Urinary bladder (tissue), 4 donors: ENCODE results near the gene TCAF1. TPM values are rescaled to one million over a fixed set of nuclear protein-coding genes. Genes with fewer than 3 reads are reported as not detected.
"Not testable (repeated sequence)": the region's sequence is repeated elsewhere in the genome, so short reads cannot be mapped to it uniquely, and the experiment has no call there.

ENCODE experiments used
- DNase-seq: peaks from one replicate; pipeline ENCODE4 v3.0.0-alpha.2; 2015; ENCODE audit errors: extremely low spot score
- H3K27ac ChIP-seq: one replicate; pipeline ENCODE4 v1.5.1; 2013; ENCODE audit warnings: low read depth, mild to moderate bottlenecking, moderate library complexity
- H3K36me3 ChIP-seq: one replicate; pipeline ENCODE4 v1.6.1; 2013; ENCODE audit warnings: mild to moderate bottlenecking, moderate library complexity; ENCODE audit not compliant: insufficient read depth
- H3K4me1 ChIP-seq: one replicate; pipeline ENCODE4 v1.6.1; 2013; ENCODE audit warnings: mild to moderate bottlenecking, moderate library complexity; ENCODE audit not compliant: insufficient read depth
- H3K4me3 ChIP-seq: one replicate; pipeline ENCODE4 v1.5.1; 2013; ENCODE audit warnings: low read depth, low read length
- WGBS: extraction: QIAGEN DNeasy Blood & Tissue Kit; methylation state at CpG from one replicate; pipeline ENCODE4 v1.1.7; 2013; 5-methylcytosine and 5-hydroxymethylcytosine counted together
- polyA plus RNA-seq: library from polyadenylated mRNA; stranded (reverse); fragments of 200-250 nt; gene quantifications from one replicate; pipeline ENCODE4 v1.2.3, GENCODE V29; 2013
- total RNA-seq: library from RNA; depleted of rRNA; stranded (reverse); fragments of >200 nt; gene quantifications from one replicate; pipeline ENCODE4 v1.2.3, GENCODE V29; 2014
- donor health status: healthy with polysubstance abuse.
- donor health status: healthy.

TCAF1 gene
- total and polyA plus RNA-seq, 2 donors = 27.3 to 67.0 TPM

- not testable (repeated sequence) for H3K4me3 ChIP-seq, H3K4me1 ChIP-seq, DNase-seq, H3K36me3 ChIP-seq, H3K27ac ChIP-seq
- WGBS = 33% methylated on average over 1 of the region's 12 CpGs
These were observed 80.3 kb downstream of the TCAF1 start for GRCh38 chr7:143821392-143822277.

- H3K36me3 ChIP-seq, H3K27ac ChIP-seq, DNase-seq, H3K4me3 ChIP-seq, H3K4me1 ChIP-seq: not testable (repeated sequence)
- no CpG with 5 or more reads among the region's 7 CpGs for WGBS
These were observed 84.1 kb downstream of the TCAF1 start for GRCh38 chr7:143817873-143818272.

GRCh38 chr7:143816471-143817133 is 85.4 kb downstream of the TCAF1 start:
- not testable (repeated sequence) for H3K27ac ChIP-seq, DNase-seq, H3K4me3 ChIP-seq, H3K4me1 ChIP-seq, H3K36me3 ChIP-seq
- WGBS = 71% methylated on average over 3 of the region's 8 CpGs

- H3K4me1 ChIP-seq, H3K27ac ChIP-seq, H3K36me3 ChIP-seq, H3K4me3 ChIP-seq, DNase-seq: not testable (repeated sequence)
- WGBS = no CpG with 5 or more reads among the region's 6 CpGs
These were observed 91.3 kb downstream of the TCAF1 start for GRCh38 chr7:143810639-143811038.

GRCh38 chr7:143806664-143807071 is 95.3 kb downstream of the TCAF1 start:
- not testable (repeated sequence) for H3K36me3 ChIP-seq

More at GRCh38 chr7:143806664-143807071, 95.3 kb downstream of the TCAF1 start:
- H3K27ac ChIP-seq, DNase-seq, H3K4me3 ChIP-seq, H3K4me1 ChIP-seq: not testable (repeated sequence)
- no CpG with 5 or more reads among the region's 5 CpGs for WGBS

Other genes starting within 250 kb of the TCAF1 start
- 3.4 TPM for gene CTAGE6, start 144.5 kb downstream of the TCAF1 start, total RNA-seq
- gene CTAGE6, start 144.5 kb downstream of the TCAF1 start, polyA plus RNA-seq = not detected
- not detected for gene OR2F2, start 33.1 kb upstream of the TCAF1 start, total RNA-seq
- not detected for gene OR2F2, start 33.1 kb upstream of the TCAF1 start, polyA plus RNA-seq
- not detected for gene OR2F1, start 52.7 kb upstream of the TCAF1 start, total RNA-seq
- not detected for gene OR2F1, start 52.7 kb upstream of the TCAF1 start, polyA plus RNA-seq
- not detected for gene OR6B1, start 98.1 kb upstream of the TCAF1 start, total RNA-seq
- gene OR6B1, start 98.1 kb upstream of the TCAF1 start, polyA plus RNA-seq = not detected
- gene OR2A5, start 146.8 kb upstream of the TCAF1 start, total RNA-seq = not detected
- gene OR2A5, start 146.8 kb upstream of the TCAF1 start, polyA plus RNA-seq = not detected
- gene OR2A25, start 167.6 kb upstream of the TCAF1 start, total RNA-seq = not detected
- not detected for gene OR2A25, start 167.6 kb upstream of the TCAF1 start, polyA plus RNA-seq
- gene OR2A12, start 184.1 kb upstream of the TCAF1 start, total RNA-seq = not detected
- gene OR2A12, start 184.1 kb upstream of the TCAF1 start, polyA plus RNA-seq = not detected
- not detected for gene OR2A2, start 207.4 kb upstream of the TCAF1 start, total RNA-seq
- not detected for gene OR2A2, start 207.4 kb upstream of the TCAF1 start, polyA plus RNA-seq
- not detected for gene OR2A14, start 221.0 kb upstream of the TCAF1 start, total RNA-seq
- gene OR2A14, start 221.0 kb upstream of the TCAF1 start, polyA plus RNA-seq = not detected